HUES64 (cell line): ENCODE data around the gene PFN3.
"Not testable (repeated sequence)": the region's sequence is repeated elsewhere in the genome, so short reads cannot be mapped to it uniquely, and the experiment has no call there.

Experiments
- H3K27ac ChIP-seq: 2 replicates; pipeline ENCODE4 v1.7.0; 2013; ENCODE audit warnings: low read depth, low read length, inconsistent platforms
- H3K27me3 ChIP-seq: 2 replicates; pipeline ENCODE4 v1.6.1; 2013; ENCODE audit warnings: mild to moderate bottlenecking, low read length; ENCODE audit not compliant: insufficient read depth
- H3K36me3 ChIP-seq: 2 replicates; pipeline ENCODE4 v1.6.1; 2013; ENCODE audit warnings: mild to moderate bottlenecking, low read length; ENCODE audit not compliant: insufficient read depth
- H3K4me1 ChIP-seq: 2 replicates; pipeline ENCODE4 v1.6.1; 2013; ENCODE audit warnings: mild to moderate bottlenecking, low read length, moderate library complexity; ENCODE audit not compliant: insufficient read depth
- H3K4me3 ChIP-seq: 2 replicates; pipeline ENCODE4 v1.5.1; 2013; ENCODE audit warnings: mild to moderate bottlenecking, low read length, moderate library complexity
- H3K9ac ChIP-seq: 2 replicates; pipeline ENCODE4 v1.6.1; 2013; ENCODE audit warnings: mild to moderate bottlenecking, low read depth, low read length
- H3K9me3 ChIP-seq: 2 replicates; pipeline ENCODE4 v1.6.1; 2013; ENCODE audit warnings: low read depth, low read length; ENCODE audit not compliant: insufficient read depth
- WGBS: fragments of 150-250, 120-280 bp; methylation state at CpG from one replicate; pipeline ENCODE4 v1.1.7; 2013; ENCODE audit warnings: missing lambda C conversion rate; 5-methylcytosine and 5-hydroxymethylcytosine counted together

Gene PFN3

DNA sequence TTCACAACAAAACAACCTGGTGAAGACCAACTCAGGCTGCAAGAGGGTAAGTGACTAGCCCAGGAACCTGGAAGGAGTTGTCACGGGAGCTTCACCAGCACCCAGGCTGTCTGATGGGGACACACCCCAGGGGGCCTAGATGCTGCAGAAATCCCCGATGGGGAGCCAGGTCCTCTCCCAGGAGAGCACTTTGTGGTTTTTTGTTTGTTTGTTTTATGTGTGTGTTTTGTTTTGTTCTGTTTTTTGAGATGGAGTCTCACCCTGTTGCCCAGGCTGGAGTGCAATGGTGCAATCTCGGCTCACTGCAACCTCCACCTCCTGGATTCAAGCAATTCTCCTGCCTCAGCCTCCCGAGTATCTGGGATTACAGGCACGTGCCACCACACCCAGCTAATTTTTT lies 24.9 kb downstream of the PFN3 start:
- not testable (repeated sequence) for H3K4me1 ChIP-seq
- 92% methylated on average over 5 of the region's 5 CpGs for WGBS

GRCh38 chr5:177374211-177374610 lies 26.2 kb downstream of the PFN3 start:
- H3K4me1 ChIP-seq = peaks cover 12% of the 10 kb centered on the region; the same call in 1 of the 2 replicates
- no peaks in the 10 kb centered on the region for H3K36me3 ChIP-seq
- WGBS = 74% methylated on average over 5 of the region's 5 CpGs
- H3K27ac ChIP-seq = no peak overlapping the region
- no peaks in the 10 kb centered on the region for H3K27me3 ChIP-seq
- no peaks in the 10 kb centered on the region for H3K9me3 ChIP-seq
- H3K4me3 ChIP-seq = no peak overlapping the region
- H3K9ac ChIP-seq = no peak overlapping the region

More for the DNA sequence above, 24.9 kb downstream of the PFN3 start:
- H3K9ac ChIP-seq, H3K27ac ChIP-seq, H3K4me3 ChIP-seq, H3K9me3 ChIP-seq, H3K36me3 ChIP-seq, H3K27me3 ChIP-seq: not testable (repeated sequence)

DNA sequence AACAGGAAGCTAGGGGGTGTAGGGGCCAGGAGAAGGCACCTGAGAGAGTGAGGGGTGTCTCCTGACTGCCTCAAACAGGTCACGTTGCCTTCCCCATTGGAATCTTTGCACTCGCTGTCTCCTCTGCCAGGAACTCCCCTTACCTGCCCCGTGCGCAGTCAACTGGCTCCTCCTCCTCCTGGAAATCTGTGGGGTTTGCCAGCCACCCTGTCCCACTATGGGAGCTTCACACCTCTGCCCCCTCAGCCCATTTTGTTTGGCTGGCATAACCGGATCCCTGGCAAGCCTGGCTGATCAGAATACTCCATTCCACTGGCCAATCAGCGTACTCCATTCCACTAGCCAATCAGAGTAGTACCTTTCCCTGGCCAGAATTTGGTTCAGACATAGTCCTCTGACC lies 26.7 kb downstream of the PFN3 start:
- Histone ChIP-seq H3K27ac (no peak overlapping the region), H3K27me3 (0 out of 2 replicates have a peak, but pooled peaks cover under 1% of the 10 kb centered on the region), H3K36me3 (no peaks in the 10 kb centered on the region), H3K9me3 (no peaks in the 10 kb centered on the region), H3K4me3 (no peak overlapping the region), H3K4me1 (peaks cover 12% of the 10 kb centered on the region; the same call in 1 of the 2 replicates), H3K9ac (peak overlapping the region; percentile 20; the same call in 1 of the 2 replicates)
- 62% methylated on average over 6 of the region's 6 CpGs for WGBS

GRCh38 chr5:177372910-177373309 lies 27.6 kb downstream of the PFN3 start:
- H3K27me3 ChIP-seq = peaks cover 10% of the 10 kb centered on the region
- 87% methylated on average over 6 of the region's 6 CpGs for WGBS
- no peak overlapping the region for H3K9ac ChIP-seq
- peaks cover 12% of the 10 kb centered on the region; the same call in 1 of the 2 replicates for H3K4me1 ChIP-seq
- H3K36me3 ChIP-seq = no peaks in the 10 kb centered on the region
- no peak overlapping the region for H3K27ac ChIP-seq
- no peak overlapping the region for H3K4me3 ChIP-seq
- H3K9me3 ChIP-seq = no peaks in the 10 kb centered on the region

DNA sequence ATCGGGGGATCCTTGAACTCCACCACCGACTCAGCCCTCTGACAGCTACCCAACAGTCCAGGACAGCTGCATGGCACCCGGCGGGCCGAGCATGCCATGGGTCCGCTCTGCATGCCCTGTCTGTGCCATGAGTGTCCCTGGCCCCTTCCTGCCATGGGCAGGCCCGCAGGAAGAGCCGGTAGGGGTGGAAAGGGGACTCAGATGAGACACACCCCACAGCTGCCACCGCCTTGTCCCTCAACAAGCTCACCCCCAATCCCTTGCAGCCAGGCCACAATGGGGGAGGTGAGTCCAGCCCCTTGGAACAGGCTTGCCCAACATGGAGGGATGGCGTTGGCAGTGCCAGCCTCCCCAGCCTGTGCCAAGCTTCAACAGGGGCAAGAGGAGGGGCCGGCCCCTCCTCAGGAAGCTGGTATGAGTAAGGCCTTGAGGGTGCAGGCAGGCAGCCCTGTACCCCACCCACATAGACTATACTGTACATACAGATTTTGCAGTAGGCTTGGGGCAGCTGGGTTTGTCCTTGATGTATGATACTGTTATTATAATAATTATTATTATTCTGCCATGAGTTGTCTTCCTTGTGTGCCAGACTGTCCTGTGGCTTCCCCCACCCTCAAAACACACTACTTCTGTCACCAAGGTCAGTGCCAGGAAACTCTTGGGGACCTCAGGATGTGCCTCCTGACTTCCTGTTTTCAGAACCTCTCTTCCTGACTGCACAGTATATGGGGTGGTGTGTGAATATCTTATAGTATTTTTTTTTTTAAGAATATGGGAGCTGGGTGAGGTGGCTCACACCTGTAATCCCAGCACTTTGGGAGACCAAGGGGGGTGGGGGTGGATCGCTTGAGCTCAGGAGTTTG lies 28.2 kb downstream of the PFN3 start:
- Histone ChIP-seq H3K9me3 (no peaks in the 10 kb centered on the region), H3K27ac (no peak overlapping the region), H3K27me3 (peaks cover 16% of the 10 kb centered on the region), H3K4me3 (no peak overlapping the region), H3K9ac (no peak overlapping the region), H3K36me3 (no peaks in the 10 kb centered on the region), H3K4me1 (peaks cover 12% of the 10 kb centered on the region; the same call in 1 of the 2 replicates)
- 93% methylated on average over 12 of the region's 12 CpGs for WGBS

DNA sequence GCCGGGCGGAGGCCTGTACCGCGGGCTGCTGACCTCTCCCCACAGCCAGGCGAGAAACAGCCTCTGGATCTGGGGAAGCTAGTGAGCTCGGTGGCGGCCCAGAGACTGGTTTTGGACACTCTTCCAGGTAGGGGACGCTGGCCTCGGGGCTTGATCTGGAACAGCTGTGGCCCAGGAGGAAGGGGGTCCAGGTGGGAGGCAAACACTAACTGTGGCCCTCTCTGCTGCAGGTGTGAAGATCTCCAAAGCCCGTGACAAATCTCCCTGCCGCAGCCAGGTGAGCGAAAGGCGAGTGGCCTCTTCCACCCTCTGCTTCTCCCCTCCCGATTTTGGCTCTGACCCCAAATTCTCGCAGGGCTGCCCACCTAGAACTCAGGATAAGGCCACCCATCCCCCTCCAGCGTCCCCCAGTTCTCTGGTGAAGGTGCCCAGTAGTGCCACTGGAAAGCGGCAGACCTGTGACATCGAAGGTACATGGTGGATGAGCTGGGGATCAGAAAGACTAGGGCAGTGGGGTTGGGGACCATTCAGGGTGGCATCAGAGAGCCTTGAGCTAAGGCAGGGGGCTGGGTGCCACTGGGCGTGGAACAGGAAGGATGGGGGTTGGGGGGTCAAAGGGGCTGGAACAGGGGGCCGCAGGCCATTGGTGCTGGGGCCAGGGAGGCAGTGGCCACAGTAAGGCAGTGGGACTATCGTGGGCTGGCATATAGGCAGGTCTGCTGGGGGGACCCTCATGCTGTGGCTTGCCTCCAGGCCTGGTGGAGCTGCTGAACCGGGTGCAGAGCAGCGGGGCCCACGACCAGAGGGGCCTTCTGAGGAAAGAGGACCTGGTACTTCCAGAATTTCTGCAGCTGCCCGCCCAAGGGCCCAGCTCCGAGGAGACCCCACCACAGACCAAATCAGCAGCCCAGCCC lies 29.1 kb downstream of the PFN3 start:
- no peaks in the 10 kb centered on the region for H3K36me3 ChIP-seq
- peak overlapping the region; percentile 81 for H3K9ac ChIP-seq
- 53% methylated on average over 26 of the region's 26 CpGs for WGBS
- peak overlapping the region; percentile 58 for H3K4me3 ChIP-seq
- H3K27ac ChIP-seq = peak overlapping the region; percentile 55; the same call in 1 of the 2 replicates
- H3K4me1 ChIP-seq = peaks cover 14% of the 10 kb centered on the region
- peaks cover 17% of the 10 kb centered on the region for H3K27me3 ChIP-seq
- no peaks in the 10 kb centered on the region for H3K9me3 ChIP-seq

- peaks cover 18% of the 10 kb centered on the region for H3K4me1 ChIP-seq
- peak overlapping the region; percentile 58 for H3K4me3 ChIP-seq
- peak overlapping the region; percentile 51; the same call in 1 of the 2 replicates for H3K27ac ChIP-seq
- H3K9ac ChIP-seq = peak overlapping the region; percentile 81; the same call in 1 of the 2 replicates
- no peaks in the 10 kb centered on the region for H3K36me3 ChIP-seq
- H3K27me3 ChIP-seq = peaks cover 17% of the 10 kb centered on the region
- no peaks in the 10 kb centered on the region for H3K9me3 ChIP-seq
- 7% methylated on average over 40 of the region's 42 CpGs for WGBS
Measured at GRCh38 chr5:177370488-177371119, 29.9 kb downstream of the PFN3 start.

GRCh38 chr5:177369645-177370440 lies 30.6 kb downstream of the PFN3 start:
- Histone ChIP-seq H3K4me1 (peaks cover 18% of the 10 kb centered on the region), H3K9ac (no peak overlapping the region), H3K9me3 (no peaks in the 10 kb centered on the region), H3K36me3 (no peaks in the 10 kb centered on the region), H3K27me3 (peaks cover 17% of the 10 kb centered on the region), H3K27ac (peak overlapping the region; percentile 51; the same call in 1 of the 2 replicates), H3K4me3 (no peak overlapping the region)
- WGBS = 85% methylated on average over 11 of the region's 11 CpGs

GRCh38 chr5:177368869-177369644 lies 31.4 kb downstream of the PFN3 start:
- WGBS = 72% methylated on average over 5 of the region's 5 CpGs
- Histone ChIP-seq H3K9ac (no peak overlapping the region), H3K36me3 (no peaks in the 10 kb centered on the region), H3K4me1 (peaks cover 17% of the 10 kb centered on the region), H3K27ac (no peak overlapping the region), H3K9me3 (no peaks in the 10 kb centered on the region), H3K27me3 (peaks cover 17% of the 10 kb centered on the region), H3K4me3 (no peak overlapping the region)
